Measurements from ENCODE around the gene GRM7.

Gene GRM7

DNA sequence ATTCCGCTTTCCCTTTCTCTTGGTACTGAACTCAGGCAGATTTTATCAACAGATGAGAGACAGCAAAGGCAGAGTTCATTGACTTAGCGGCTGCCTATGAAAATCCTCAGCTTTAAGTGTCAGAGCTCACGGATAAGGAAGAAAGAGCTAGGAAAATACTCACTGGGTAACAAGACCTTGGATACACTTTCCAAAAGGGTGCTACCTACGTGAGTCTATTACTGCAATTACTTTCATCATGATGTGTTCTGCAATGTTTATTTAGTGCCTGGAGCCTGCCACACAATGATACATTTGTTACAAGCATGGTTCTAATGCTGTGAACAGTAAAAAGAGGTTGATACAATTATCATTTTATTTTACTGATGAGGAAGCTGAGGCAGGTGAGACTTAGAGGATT, 177.5 kb downstream of the GRM7 start:
- in situ Hi-C loops (cut with MboI; ENCODE audit: low sequenced_read_pairs, unreplicated experiment) = no loop called here
- TF ChIP-seq, protein P1, sequence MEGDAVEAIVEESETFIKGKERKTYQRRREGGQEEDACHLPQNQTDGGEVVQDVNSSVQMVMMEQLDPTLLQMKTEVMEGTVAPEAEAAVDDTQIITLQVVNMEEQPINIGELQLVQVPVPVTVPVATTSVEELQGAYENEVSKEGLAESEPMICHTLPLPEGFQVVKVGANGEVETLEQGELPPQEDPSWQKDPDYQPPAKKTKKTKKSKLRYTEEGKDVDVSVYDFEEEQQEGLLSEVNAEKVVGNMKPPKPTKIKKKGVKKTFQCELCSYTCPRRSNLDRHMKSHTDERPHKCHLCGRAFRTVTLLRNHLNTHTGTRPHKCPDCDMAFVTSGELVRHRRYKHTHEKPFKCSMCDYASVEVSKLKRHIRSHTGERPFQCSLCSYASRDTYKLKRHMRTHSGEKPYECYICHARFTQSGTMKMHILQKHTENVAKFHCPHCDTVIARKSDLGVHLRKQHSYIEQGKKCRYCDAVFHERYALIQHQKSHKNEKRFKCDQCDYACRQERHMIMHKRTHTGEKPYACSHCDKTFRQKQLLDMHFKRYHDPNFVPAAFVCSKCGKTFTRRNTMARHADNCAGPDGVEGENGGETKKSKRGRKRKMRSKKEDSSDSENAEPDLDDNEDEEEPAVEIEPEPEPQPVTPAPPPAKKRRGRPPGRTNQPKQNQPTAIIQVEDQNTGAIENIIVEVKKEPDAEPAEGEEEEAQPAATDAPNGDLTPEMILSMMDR (IDR thresholded peaks at IDR 0.05; ENCODE audit: borderline replicate concordance, control extremely low read depth, extremely low read depth, insufficient read depth, missing control alignments) = no peak
- no peak for DNase-seq (ENCODE audit: low spot score)

DNA sequence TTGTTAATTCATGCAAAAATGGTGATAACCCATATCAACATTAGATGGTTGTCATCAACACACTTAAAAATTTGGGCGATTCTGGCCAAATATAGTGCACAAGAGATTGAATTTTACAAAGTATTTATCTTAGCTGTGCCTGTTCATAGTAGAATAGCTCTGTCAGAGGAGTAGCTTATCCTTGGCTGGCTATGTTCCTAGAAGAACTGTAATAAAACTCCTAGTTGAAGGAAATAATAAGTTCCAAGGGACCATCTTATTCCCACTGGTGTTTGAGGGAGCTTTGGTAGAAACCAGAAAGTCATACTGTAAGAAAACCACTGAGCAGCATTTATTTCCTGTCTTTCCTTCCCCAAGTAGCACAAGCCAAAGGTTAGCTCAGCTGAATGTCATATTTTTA, 201.8 kb downstream of the GRM7 start:
- in situ Hi-C loops (cut with MboI; ENCODE audit: low sequenced_read_pairs, unreplicated experiment) = no loop called here
- DNase-seq (ENCODE audit: low spot score) = no peak
- TF ChIP-seq, protein P1 (IDR thresholded peaks at IDR 0.05; ENCODE audit: borderline replicate concordance, control extremely low read depth, extremely low read depth, insufficient read depth, missing control alignments) = no peak

DNA sequence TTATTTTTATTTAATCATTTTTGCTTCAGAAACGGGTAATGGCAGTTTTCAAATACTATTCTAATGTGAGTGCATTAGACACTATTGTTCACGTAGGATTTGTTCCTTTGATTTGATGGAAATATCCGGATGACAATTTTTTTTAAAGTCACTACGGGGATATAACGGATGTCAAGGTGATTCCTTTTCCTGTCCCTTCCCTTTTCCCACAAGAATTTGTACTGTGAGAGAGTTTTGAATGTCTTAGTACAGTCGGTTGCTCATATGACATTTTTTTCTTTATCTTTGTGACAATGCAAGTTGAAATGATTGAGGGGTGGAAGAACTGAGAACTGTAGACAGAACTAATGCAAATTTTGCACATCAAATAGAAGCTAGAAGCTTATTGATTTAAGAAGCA, 209.5 kb downstream of the GRM7 start:
- in situ Hi-C loops (cut with MboI; ENCODE audit: low sequenced_read_pairs, unreplicated experiment) = no loop called here
- TF ChIP-seq, protein P1 (IDR thresholded peaks at IDR 0.05; ENCODE audit: borderline replicate concordance, control extremely low read depth, extremely low read depth, insufficient read depth, missing control alignments) = no peak

DNA sequence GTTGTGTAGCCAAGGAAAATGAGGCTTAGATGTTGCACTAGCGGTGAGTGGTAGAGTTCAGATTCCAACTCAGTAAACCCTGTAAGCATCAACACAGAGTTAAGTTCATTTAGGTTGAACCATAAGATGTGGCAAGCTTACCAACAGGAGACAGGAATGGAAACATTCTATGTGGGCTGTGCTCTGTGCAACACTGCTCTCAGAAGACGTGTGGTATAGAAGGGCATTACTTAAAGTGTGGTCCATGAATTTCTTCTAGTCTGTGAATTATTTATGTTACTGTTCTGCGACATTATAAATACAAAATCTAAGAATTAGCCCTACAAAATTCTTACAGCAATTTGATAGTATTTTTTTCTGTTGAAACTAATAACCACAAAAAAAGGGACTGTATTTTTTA, 213.3 kb downstream of the GRM7 start:
- TF ChIP-seq, protein P1 (IDR thresholded peaks at IDR 0.05; ENCODE audit: borderline replicate concordance, control extremely low read depth, extremely low read depth, insufficient read depth, missing control alignments) = no peak
- DNase-seq (ENCODE audit: low spot score) = no peak
- in situ Hi-C loops (cut with MboI; ENCODE audit: low sequenced_read_pairs, unreplicated experiment) = no loop called here

More for the DNA sequence above, 209.5 kb downstream of the GRM7 start:
- no peak for DNase-seq (ENCODE audit: low spot score)

DNA sequence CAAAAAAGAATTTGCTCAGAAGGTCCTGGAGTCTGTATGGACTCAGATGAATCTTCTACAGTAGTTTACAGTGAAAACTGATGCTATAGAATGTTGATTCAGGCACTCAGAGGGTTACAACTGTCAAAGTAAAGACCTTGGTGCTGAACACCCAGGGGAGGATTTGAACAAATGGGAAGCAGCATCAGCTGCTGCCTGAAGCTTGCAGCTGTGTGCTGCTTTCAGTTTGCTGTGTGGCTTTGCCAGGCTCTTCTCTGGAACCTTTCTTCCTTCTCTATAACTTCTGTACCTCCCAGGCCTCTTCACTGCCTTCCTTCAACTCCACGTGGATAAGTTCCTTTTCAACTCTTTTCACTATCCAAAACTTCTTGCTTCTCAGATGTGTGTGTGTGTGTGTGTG, 214.2 kb downstream of the GRM7 start:
- TF ChIP-seq, protein P1 (IDR thresholded peaks at IDR 0.05; ENCODE audit: borderline replicate concordance, control extremely low read depth, extremely low read depth, insufficient read depth, missing control alignments) = no peak
- in situ Hi-C loops (cut with MboI; ENCODE audit: low sequenced_read_pairs, unreplicated experiment) = no loop called here
- DNase-seq (ENCODE audit: low spot score) = no peak

DNA sequence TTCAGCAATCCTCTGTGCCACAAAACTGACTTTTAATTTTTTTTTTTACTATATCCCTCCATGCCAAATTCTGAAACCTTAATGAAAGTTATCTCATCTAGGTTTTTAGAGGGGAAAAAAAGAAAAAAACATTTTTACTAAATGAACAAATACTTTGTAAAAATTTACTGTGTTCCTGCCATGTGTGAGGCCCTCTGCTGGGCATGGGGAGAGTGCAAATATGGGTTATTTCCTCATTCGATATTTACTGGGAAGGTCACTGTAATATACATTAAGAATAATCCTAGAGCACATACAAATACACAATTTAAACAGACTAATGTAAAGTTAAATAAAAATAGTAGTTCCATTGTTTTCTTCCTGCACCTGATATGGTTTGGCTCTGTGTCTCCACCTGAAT, 215.0 kb downstream of the GRM7 start:
- in situ Hi-C loops (cut with MboI; ENCODE audit: low sequenced_read_pairs, unreplicated experiment) = no loop called here
- TF ChIP-seq, protein P1 (IDR thresholded peaks at IDR 0.05; ENCODE audit: borderline replicate concordance, control extremely low read depth, extremely low read depth, insufficient read depth, missing control alignments) = no peak
- DNase-seq (ENCODE audit: low spot score) = no peak

DNA sequence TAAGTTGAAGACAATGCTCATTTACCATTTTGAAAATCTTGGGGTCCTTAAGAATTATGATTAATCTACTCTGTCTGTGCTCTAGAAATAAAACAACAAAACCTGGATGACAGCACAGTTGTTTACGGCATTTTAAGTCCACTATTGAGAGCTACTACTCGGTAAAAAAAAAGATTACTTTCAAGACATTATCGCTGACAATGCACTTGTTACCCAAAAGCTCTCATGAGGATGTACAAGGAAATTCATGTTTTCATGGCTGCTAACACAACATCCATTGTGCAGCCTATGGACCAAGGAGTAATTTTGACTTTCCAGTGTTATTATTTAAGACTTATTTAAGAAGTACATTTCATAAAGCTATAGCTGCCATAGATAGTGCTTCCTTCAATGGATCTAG, 221.3 kb downstream of the GRM7 start:
- TF ChIP-seq, protein P1 (IDR thresholded peaks at IDR 0.05; ENCODE audit: borderline replicate concordance, control extremely low read depth, extremely low read depth, insufficient read depth, missing control alignments) = no peak
- in situ Hi-C loops (cut with MboI; ENCODE audit: low sequenced_read_pairs, unreplicated experiment) = no loop called here

More for the DNA sequence above, 221.3 kb downstream of the GRM7 start:
- no peak for DNase-seq (ENCODE audit: low spot score)
